ENCODE data around the gene SLC16A10.

GRCh38 chr6:111201764-111202163 lies 114.5 kb downstream of the SLC16A10 start:
- TF ChIP-seq CTBP1 (IDR thresholded peaks at IDR 0.05; ENCODE audit: borderline replicate concordance), result no peak
- no peak for TF ChIP-seq HDGF (IDR thresholded peaks at IDR 0.05; ENCODE audit: borderline replicate concordance)
- no peak for TF ChIP-seq SUZ12 (IDR thresholded peaks at IDR 0.05)
- no peak for TF ChIP-seq SP1 (IDR thresholded peaks at IDR 0.05)
